ENCODE data around the gene SLC19A3. TPM values are rescaled to one million over a fixed set of nuclear protein-coding genes. Genes with fewer than 3 reads are reported as not detected.
"Not testable (repeated sequence)": the region's sequence is repeated elsewhere in the genome, so short reads cannot be mapped to it uniquely, and the experiment has no call there.

SLC19A3 gene
- total RNA-seq, 1 donor from 2014 or later, result 11.4 TPM

DNA sequence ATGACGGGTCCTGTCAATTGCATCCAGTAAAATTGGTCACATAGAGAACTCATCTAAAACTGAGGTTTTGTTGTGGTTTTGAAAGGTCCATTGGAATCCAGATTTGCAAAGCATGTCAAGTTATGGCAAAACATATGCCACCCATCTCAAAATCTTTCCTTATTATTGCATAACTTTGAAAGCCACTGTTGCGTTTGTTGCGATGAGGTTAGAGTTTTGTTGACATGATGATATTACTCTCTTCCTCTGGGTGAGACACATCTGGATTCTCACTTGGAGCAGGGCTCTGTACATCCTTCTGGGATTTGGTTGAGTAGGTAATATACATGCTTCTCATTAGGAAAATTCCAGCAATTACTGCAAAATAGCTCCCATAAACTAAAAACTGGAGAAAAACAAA lies 30.6 kb downstream of the SLC19A3 start:
- TF ChIP-seq, protein P1, sequence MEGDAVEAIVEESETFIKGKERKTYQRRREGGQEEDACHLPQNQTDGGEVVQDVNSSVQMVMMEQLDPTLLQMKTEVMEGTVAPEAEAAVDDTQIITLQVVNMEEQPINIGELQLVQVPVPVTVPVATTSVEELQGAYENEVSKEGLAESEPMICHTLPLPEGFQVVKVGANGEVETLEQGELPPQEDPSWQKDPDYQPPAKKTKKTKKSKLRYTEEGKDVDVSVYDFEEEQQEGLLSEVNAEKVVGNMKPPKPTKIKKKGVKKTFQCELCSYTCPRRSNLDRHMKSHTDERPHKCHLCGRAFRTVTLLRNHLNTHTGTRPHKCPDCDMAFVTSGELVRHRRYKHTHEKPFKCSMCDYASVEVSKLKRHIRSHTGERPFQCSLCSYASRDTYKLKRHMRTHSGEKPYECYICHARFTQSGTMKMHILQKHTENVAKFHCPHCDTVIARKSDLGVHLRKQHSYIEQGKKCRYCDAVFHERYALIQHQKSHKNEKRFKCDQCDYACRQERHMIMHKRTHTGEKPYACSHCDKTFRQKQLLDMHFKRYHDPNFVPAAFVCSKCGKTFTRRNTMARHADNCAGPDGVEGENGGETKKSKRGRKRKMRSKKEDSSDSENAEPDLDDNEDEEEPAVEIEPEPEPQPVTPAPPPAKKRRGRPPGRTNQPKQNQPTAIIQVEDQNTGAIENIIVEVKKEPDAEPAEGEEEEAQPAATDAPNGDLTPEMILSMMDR (IDR thresholded peaks at IDR 0.05; ENCODE audit: unreplicated experiment), result no peak

DNA sequence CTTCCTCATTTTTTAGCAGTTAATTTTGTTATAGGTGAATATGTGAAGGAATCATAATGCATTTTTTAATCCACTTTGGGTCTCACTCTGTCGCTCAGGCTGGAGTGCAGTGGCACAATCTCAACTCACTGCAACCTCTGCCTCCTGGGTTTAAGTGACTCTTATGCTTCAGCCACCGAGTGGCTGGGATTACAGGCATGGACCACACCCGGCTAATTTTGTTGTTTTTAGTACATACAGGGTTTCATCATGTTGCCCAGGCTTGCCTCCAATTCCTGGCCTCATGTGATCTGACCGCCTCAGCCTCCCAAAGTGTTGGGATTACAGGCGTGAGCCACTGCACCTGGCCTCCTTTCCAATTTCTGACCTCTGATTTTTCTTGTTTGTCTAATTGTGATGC lies 33.6 kb downstream of the SLC19A3 start:
- H3K4me3 Mint-ChIP-seq, result no peak overlapping the region

More for the DNA sequence above, 30.6 kb downstream of the SLC19A3 start:
- no peak for DNase-seq (ENCODE audit: low spot score in 2 of 2, unreplicated experiment in 2 of 2)
- H3K27ac Mint-ChIP-seq, result no peak overlapping the region
- H3K9me3 Mint-ChIP-seq, result peaks cover 4% of the 10 kb centered on the region
- no peak overlapping the region for H3K4me3 Mint-ChIP-seq
- no peaks in the 10 kb centered on the region for H3K27me3 Mint-ChIP-seq (ENCODE audit: low read depth)
- peaks cover 4% of the 10 kb centered on the region for H3K36me3 Mint-ChIP-seq
- no peaks in the 10 kb centered on the region for H3K4me1 Mint-ChIP-seq

DNA sequence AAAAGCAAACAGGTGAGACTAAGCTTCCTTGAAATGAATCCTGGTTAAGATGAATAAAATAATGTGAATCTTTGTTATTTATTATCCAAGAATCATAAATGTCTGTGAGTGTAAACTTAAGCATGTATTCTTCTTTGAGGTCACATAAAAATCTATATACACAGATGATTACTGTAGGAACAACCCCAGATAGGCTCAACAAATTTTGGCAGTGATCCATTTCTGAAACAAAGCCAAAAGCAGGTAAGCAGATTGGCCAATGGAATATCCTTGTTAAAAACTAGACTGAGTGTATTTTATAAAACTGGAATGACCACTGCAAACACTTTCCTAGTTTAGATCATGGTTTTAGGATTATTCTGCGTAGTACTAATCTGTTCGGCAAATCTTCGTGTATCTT lies 39.9 kb downstream of the SLC19A3 start:
- no peaks in the 10 kb centered on the region for H3K27me3 Mint-ChIP-seq (ENCODE audit: low read depth)

More for the DNA sequence above, 33.6 kb downstream of the SLC19A3 start:
- DNase-seq (ENCODE audit: low spot score in 2 of 2, unreplicated experiment in 2 of 2), result no peak
- Mint-ChIP-seq H3K36me3 (no peaks in the 10 kb centered on the region), H3K27me3 (ENCODE audit: low read depth) (no peaks in the 10 kb centered on the region), H3K27ac (no peak overlapping the region), H3K4me1 (no peaks in the 10 kb centered on the region), H3K9me3 (no peaks in the 10 kb centered on the region)
- TF ChIP-seq, protein P1 (IDR thresholded peaks at IDR 0.05; ENCODE audit: unreplicated experiment), result no peak

DNA sequence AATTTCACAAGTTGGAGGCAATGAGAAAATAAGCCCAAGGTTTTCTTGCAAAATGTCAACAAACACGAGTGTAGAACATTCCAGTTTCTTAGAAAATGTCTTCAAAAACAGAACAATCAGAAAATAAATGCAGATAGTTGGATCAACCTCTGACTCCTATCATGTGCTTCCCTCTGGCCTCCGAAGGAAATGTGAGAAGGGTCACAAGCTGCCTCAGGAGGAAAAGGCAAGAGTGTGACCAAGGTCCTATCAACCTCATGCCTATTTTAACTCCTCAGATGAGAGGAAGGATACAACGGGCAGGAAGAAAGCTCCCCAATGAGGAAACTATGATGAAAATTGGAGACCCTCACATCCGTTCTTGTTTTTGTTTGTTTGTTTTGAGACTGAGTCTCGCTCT lies 43.3 kb downstream of the SLC19A3 start:
- H3K4me3 Mint-ChIP-seq, result no peak overlapping the region
- H3K9me3 Mint-ChIP-seq, result no peaks in the 10 kb centered on the region
- H3K27ac Mint-ChIP-seq, result no peak overlapping the region
- peaks cover 2% of the 10 kb centered on the region for H3K4me1 Mint-ChIP-seq
- TF ChIP-seq, protein P1 (IDR thresholded peaks at IDR 0.05; ENCODE audit: unreplicated experiment), result no peak
- no peaks in the 10 kb centered on the region for H3K36me3 Mint-ChIP-seq
- DNase-seq (ENCODE audit: low spot score in 2 of 2, unreplicated experiment in 2 of 2), result no peak
- H3K27me3 Mint-ChIP-seq (ENCODE audit: low read depth), result no peaks in the 10 kb centered on the region

More for the DNA sequence above, 39.9 kb downstream of the SLC19A3 start:
- no peak overlapping the region for H3K4me3 Mint-ChIP-seq
- TF ChIP-seq, protein P1 (IDR thresholded peaks at IDR 0.05; ENCODE audit: unreplicated experiment), result no peak
- H3K9me3 Mint-ChIP-seq, result no peaks in the 10 kb centered on the region
- no peak for DNase-seq (ENCODE audit: low spot score in 2 of 2, unreplicated experiment in 2 of 2)
- no peaks in the 10 kb centered on the region for H3K4me1 Mint-ChIP-seq
- H3K27ac Mint-ChIP-seq, result no peak overlapping the region
- no peaks in the 10 kb centered on the region for H3K36me3 Mint-ChIP-seq

DNA sequence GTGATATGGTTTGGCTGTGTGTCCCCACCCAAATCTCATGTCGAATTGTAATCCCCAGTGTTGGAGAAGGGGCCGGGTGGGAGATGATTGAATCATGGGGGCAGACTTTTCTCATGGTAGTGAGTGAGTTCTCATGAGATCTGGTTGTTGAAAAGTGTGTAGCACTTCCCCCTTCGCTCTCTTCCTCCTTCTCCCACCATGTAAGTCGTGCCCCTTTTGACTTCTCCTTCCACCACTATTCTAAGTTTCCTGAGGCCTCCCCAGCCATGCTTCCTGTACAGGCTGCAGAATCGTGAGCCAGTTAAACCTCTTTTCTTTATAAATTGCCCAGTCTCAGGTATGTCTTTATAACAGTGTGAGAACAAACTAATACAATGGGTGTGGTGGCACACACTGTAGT lies 44.2 kb downstream of the SLC19A3 start:
- not testable (repeated sequence) for H3K4me1 Mint-ChIP-seq; H3K27ac Mint-ChIP-seq; H3K36me3 Mint-ChIP-seq; H3K9me3 Mint-ChIP-seq; H3K27me3 Mint-ChIP-seq (ENCODE audit: low read depth); DNase-seq (ENCODE audit: low spot score in 2 of 2, unreplicated experiment in 2 of 2); H3K4me3 Mint-ChIP-seq

DNA sequence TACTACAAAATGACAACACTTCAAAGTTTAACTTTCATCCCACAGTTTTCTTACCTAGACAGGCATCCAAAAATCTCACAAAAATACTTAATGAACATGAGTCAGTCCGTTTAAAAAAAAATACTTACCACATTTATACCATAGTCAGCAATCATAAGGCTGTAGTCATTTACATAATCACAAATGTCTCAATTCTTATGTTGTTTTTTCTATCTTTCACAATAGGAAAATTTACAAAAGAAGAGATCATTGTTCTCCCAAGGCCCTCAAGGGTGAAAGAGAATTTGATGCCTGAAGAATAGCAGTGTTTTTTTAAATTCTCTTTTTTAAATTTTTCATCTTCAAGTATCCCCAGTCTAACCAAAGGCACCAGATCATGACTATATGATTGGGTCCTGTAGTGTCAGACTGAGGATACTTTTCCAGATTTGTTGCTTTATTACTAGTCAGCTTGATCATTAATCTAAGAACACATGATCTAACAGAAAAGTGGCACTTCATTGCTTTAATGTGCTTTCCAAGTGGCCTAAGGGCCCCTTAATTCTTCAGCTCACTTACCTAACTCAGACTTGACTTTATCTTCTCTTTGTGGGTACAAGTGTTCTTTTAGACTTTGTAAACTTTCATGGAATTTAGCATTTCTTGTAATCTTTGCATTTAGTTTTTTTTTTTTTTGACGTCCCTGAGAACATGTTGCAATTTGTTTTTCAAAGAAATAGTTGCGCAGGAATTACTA lies 46.5 kb downstream of the SLC19A3 start:
- H3K27me3 Mint-ChIP-seq (ENCODE audit: low read depth), result no peaks in the 10 kb centered on the region
- TF ChIP-seq, protein P1 (IDR thresholded peaks at IDR 0.05; ENCODE audit: unreplicated experiment), result no peak
- no peaks in the 10 kb centered on the region for H3K36me3 Mint-ChIP-seq
- no peak for DNase-seq (ENCODE audit: low spot score in 2 of 2, unreplicated experiment in 2 of 2)
- H3K9me3 Mint-ChIP-seq, result no peaks in the 10 kb centered on the region
- H3K4me3 Mint-ChIP-seq, result no peak overlapping the region
- H3K27ac Mint-ChIP-seq, result no peak overlapping the region
- peaks cover 2% of the 10 kb centered on the region for H3K4me1 Mint-ChIP-seq

DNA sequence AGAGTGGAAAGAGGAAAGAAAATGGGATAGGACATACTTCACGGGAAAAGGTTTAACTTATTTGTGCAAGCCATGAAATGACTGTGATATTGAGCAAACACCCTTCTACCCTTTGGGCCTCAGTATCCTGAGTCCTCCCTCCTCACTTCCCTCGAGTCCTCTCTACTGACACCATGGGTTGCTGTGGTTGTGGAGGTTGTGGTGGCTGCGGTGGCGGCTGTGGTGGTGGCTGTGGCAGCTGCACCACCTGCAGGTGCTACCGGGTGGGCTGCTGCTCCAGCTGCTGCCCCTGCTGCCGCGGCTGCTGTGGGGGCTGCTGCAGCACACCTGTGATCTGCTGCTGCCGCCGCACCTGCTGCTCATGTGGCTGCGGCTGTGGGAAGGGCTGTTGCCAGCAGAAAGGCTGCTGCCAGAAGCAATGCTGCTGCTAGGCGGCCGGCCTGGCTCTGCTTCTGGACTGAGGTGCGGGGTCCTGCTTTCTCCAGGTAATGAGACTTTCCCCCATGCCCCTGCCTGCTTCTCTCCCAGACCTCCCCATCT lies 51.1 kb downstream of the SLC19A3 start, which contains the start of gene SCYGR5:
SCYGR5 (plus strand) TSS at position 174 of the 540 bp plus-strand sequence; CDS start at position 174, 0 bp downstream.
- H3K27me3 Mint-ChIP-seq (ENCODE audit: low read depth); H3K4me1 Mint-ChIP-seq; H3K27ac Mint-ChIP-seq; H3K9me3 Mint-ChIP-seq; H3K4me3 Mint-ChIP-seq; H3K36me3 Mint-ChIP-seq; DNase-seq (ENCODE audit: low spot score in 2 of 2, unreplicated experiment in 2 of 2): not testable (repeated sequence)

Measured in mesothelial cell of epicardium (in vitro differentiated cells).